Measurements from ENCODE around the gene PCBD1. TPM values are rescaled to one million over a fixed set of nuclear protein-coding genes. Genes with fewer than 3 reads are reported as not detected.

PCBD1 gene
- polyA plus RNA-seq, 1 donor: 77.8 TPM

- no peak for DNase-seq (ENCODE audit: low read depth)
Observed at GRCh38 chr10:70834021-70834420, 54.3 kb downstream of the PCBD1 start.

GRCh38 chr10:70833601-70834000, 54.8 kb downstream of the PCBD1 start:
- DNase-seq (ENCODE audit: low read depth): no peak

Other genes starting within 250 kb of the PCBD1 start
- gene ADAMTS14, start 216.1 kb downstream of the PCBD1 start, polyA plus RNA-seq (ENCODE audit: insufficient read length): 17.9 TPM
- not detected for gene TBATA, start 103.2 kb downstream of the PCBD1 start, polyA plus RNA-seq (ENCODE audit: insufficient read length)
- gene SGPL1, start 72.6 kb downstream of the PCBD1 start, polyA plus RNA-seq (ENCODE audit: insufficient read length): 26.7 TPM